Measurements from ENCODE around the gene PTPRD.

Gene PTPRD

DNA sequence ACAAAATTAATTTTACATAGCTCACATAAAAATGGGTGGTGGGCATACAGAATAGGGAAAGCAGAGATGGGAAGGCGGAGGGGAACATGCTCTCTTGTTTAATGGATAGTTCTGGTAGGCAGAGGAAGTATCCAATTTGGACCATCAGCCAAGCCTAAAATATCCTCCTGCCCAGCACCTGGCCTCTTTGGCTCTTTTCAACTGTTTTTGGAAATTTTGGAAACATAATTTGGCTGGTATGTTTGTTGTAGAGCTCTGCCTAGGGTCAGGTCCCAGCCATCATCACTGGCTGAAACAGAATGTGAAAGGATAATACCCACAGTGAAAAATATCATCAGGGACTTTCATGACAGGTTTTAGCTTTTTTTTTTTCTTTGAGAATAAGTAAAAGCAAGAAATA, 2345.9 kb downstream of the PTPRD start:
- no peak for DNase-seq (ENCODE audit: low read depth)

DNA sequence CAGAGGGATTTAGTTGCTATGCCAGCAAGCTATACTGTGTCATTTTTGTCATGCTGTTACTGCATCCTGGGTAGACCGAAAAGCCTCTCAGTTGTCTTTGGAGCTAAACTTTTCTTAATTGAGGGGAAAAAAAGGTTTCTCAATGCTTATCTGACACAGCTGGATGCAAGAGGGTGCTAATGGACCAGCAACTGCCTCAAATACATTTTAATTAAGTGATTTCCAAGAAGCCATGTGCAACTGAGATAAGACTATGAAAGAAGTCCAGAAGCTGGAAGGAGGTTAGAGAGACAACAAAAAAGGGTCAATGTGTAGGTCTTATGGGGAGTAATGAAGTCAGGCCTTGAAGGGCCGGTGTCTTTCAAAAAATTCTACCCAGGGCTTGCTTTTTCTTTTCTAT, 2347.5 kb downstream of the PTPRD start:
- DNase-seq (ENCODE audit: low read depth), result no peak
